Choroid plexus epithelial cell (primary cell): ENCODE data around the gene SDCCAG8.

ENCODE experiments used
- DNase-seq: peaks from one replicate; pipeline ENCODE4 v3.0.0-alpha.2; 2010; ENCODE audit warnings: low read depth
- H3K4me3 ChIP-seq: 2 replicates; pipeline ENCODE4 v1.5.1; 2011; ENCODE audit warnings: low read depth, mild to moderate bottlenecking, control low read depth, low read length, moderate library complexity
- CTCF ChIP-seq: conservative IDR thresholded peaks from 2 replicates; pipeline ENCODE4 v1.5.1; 2011; ENCODE audit warnings: low read depth, mild to moderate bottlenecking, control low read depth, inconsistent platforms, low read length, moderate library complexity

SDCCAG8 gene

GRCh38 chr1:243394066-243394465 lies 138.2 kb downstream of the SDCCAG8 start:
- TF ChIP-seq CTCF: no peak
- DNase-seq: no peak
- H3K4me3 ChIP-seq: no peak overlapping the region

- TF ChIP-seq CTCF: no peak
- no peak for DNase-seq
- H3K4me3 ChIP-seq: no peak overlapping the region
Measured at GRCh38 chr1:243394601-243395464, 139.0 kb downstream of the SDCCAG8 start.

- no peak for TF ChIP-seq CTCF
- no peak for DNase-seq
- H3K4me3 ChIP-seq: no peak overlapping the region
Measured at GRCh38 chr1:243396424-243396823, 140.6 kb downstream of the SDCCAG8 start.

- no peak overlapping the region for H3K4me3 ChIP-seq
- no peak for TF ChIP-seq CTCF
- no peak for DNase-seq
Measured at GRCh38 chr1:243396876-243397275, 141.0 kb downstream of the SDCCAG8 start.

- no peak for DNase-seq
- TF ChIP-seq CTCF: no peak
- no peak overlapping the region for H3K4me3 ChIP-seq
Measured at GRCh38 chr1:243397613-243398321, 141.9 kb downstream of the SDCCAG8 start.

DNA sequence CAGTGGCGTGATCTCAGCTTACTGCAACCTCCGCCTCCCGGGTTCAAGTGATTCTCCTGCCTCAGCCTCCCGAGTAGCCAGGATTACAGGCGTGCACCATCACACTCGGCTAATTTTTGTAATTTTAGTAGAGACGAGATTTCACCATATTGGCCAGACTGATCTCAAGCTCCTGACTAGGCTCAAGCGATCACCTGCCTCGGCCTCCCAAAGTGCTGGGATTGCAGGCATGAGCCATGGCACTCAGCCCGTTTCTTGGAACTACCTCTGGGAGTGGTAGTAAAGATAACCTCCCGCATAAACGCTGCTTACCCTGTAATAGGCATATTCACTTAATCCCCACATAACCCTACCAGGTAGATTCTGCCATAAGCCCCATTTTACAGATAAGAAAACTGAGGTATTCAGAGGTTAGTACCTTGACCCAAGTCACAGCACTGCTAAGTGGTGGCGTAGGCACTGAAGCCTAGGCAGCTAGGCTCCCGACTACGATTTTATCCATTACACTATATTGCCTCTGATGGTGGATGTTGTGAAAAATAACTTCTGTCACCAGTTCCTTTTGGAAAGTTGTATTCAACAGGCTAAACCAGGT lies 143.8 kb downstream of the SDCCAG8 start:
- H3K4me3 ChIP-seq: no peak overlapping the region
- DNase-seq: no peak

More for the DNA sequence above, 143.8 kb downstream of the SDCCAG8 start:
- no peak for TF ChIP-seq CTCF
